Body of pancreas (tissue), 4 donors: ENCODE measurements around the gene ARHGEF28.

Experiments
- POLR2A ChIP-seq, 3 donors: fragments of 450-650 bp; IDR thresholded peaks; one replicate each; pipeline ENCODE4 v1.6.1; 2016; ENCODE audit warnings: antibody characterized with exemption in 3 of 3, mild to moderate bottlenecking in 2 of 3
- TF ChIP-seq, protein P1 (sequence below), 7 experiments: fragments of 450-650 bp in 4 of 7; fragments of 200-600 bp in 3 of 7; sonication (generic) in 3 of 7; IDR thresholded peaks; one replicate each; pipeline ENCODE4 v1.5.1; 2016 to 2019; ENCODE audit warnings: antibody characterized with exemption in 7 of 7

DNA sequence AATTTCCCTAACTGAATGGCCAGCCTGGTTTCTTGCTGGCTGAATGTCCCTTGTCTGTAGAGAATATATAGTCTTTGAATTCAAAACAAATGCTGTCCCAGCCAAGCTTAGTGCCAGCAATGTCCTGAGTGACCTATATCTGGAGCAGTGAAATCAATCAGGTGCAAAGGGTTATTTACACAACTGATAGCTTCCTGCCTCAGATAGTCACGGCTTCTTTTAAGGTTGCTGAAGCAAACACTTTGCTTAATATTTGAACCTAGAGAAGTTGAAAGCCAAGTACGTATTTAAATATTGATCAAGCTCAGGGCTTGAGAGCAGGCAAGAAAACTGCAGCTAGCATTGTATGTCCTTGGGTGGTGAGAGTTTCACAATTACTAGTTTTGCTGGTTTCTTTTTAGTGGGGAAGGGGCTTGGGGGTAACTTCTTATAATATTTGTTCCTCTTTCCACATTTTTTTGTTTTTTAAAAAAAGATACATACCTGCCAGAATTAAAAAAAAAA, 2.0 kb upstream of the ARHGEF28 start:
- no peak for TF ChIP-seq POLR2A (IDR thresholded peaks at IDR 0.05)
- TF ChIP-seq, protein P1, sequence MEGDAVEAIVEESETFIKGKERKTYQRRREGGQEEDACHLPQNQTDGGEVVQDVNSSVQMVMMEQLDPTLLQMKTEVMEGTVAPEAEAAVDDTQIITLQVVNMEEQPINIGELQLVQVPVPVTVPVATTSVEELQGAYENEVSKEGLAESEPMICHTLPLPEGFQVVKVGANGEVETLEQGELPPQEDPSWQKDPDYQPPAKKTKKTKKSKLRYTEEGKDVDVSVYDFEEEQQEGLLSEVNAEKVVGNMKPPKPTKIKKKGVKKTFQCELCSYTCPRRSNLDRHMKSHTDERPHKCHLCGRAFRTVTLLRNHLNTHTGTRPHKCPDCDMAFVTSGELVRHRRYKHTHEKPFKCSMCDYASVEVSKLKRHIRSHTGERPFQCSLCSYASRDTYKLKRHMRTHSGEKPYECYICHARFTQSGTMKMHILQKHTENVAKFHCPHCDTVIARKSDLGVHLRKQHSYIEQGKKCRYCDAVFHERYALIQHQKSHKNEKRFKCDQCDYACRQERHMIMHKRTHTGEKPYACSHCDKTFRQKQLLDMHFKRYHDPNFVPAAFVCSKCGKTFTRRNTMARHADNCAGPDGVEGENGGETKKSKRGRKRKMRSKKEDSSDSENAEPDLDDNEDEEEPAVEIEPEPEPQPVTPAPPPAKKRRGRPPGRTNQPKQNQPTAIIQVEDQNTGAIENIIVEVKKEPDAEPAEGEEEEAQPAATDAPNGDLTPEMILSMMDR (IDR thresholded peaks at IDR 0.05) = no peak
